Right forelimb (tissue), 1 donor: ENCODE results near the gene GPR143.

Experiments used
- DNase-seq: peaks from one replicate; pipeline ENCODE4 v3.0.0-alpha.2; 2018

The GPR143 gene

DNA sequence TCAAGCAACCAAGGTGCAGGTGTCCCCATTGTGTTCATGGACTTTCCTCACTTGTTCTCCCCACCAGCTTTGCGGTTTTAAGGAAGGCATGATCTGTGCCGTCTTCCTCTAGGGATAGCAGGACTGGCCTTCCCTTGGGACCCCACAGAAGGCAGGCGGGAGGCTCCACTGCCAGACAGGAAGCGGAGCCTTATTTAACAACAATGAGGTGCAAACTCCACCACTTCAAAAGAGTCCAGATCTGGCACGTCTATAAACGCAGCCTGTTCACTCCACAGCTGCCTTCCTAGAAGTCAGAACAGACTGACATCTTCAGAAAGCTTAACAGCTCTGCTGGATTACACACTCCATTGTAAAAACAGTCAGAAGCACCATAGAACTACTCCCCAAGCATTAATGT, 1.7 kb upstream of the GPR143 start:
- DNase-seq = no peak

DNA sequence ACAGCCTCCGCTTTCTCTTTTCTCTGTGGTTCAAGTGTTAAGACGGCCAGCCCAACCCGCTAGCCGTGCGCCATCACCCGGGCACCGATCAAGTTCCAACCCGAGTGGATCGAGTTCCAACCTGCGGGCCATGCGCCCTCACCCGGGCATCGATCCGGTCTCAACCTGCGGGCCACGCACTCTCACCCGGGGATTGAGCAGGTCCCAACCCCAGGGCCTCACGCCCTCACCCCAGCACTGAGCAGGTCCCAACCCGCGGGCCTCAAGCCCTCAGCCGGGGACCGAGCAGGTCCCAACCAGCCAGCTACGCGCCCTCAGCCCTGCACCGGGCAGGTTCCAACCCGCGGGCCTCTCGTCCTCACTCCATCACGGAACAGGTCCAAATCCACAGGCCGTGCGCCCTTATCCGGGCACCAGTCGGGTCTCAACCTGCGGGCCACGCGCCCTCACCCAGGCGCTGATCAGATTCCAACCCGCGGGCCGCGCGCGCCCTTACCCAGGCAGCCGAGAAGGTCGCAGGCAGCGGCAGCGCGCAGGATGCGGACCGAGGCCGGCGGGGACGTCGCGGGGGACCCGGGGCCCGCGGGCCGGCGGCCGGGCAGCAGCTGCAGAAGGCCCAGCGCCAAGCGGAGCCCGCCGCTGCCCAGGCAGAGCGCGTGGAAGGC, 443 bp downstream of the GPR143 start:
- DNase-seq = no peak

DNA sequence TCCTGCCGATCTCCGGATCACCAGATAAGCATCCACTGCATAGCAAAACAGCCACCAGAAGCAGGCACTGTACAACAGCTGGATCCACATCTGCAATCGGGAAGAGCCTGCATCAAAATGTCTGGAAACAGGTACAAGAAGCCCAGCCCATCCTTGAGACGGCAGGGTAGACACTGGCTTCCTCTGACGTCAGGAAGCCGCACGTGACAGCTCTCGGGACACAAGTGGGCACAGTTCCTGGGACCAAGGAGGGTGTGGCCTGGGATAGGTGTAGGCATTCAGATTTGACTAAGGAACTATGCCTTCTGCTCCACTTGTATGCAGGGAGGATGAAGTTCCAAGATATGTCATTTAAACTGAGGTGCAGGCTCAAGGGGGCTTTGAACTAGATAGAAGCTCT, 6.3 kb downstream of the GPR143 start:
- DNase-seq = no peak

DNA sequence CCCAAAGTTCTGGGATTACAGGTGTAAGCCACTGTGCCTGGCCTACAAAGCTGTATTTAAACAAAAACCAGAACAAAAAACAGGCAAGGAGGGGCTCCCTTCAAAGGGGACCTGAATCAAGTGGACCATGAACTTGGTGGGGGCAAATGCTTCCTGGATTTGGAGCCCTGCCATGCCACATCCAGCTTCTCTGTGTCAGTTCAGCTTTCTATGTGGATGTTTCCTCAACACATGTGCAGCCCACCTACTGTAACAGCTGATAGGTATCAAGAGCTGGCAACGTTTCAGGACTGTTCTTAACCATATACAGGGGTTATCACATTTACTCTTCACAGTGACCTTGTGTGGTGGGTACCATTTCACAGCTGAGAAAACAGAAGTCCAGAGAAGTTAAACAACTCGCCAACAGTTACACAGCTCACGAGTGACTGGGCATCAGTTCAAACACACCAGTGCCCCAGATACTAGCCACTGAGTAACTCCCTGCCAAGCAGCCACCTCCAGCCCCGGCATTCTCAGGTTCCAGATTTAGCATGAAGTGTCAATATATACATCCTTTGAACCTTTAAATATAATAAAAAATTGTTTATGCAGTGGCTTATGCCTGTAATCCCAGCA, 7.5 kb downstream of the GPR143 start:
- DNase-seq = no peak

DNA sequence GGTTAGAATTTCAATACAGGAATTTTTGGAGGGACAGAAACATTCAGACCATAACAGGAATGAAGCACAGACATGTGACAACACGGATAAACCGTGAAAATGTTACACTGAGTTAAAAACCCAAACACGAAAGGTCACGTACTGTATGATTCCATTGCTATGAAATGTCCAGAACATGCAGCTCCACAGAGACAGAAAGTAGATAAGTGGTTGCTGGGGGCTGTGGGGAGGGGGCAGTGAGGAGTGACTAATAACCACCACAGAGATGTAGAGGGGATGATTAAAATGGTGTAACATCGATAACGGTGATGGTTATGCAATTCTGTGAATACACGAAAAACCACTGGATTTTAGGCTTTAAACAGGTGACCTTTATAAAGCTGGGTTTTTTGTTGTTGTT, 8.3 kb downstream of the GPR143 start:
- DNase-seq = no peak

DNA sequence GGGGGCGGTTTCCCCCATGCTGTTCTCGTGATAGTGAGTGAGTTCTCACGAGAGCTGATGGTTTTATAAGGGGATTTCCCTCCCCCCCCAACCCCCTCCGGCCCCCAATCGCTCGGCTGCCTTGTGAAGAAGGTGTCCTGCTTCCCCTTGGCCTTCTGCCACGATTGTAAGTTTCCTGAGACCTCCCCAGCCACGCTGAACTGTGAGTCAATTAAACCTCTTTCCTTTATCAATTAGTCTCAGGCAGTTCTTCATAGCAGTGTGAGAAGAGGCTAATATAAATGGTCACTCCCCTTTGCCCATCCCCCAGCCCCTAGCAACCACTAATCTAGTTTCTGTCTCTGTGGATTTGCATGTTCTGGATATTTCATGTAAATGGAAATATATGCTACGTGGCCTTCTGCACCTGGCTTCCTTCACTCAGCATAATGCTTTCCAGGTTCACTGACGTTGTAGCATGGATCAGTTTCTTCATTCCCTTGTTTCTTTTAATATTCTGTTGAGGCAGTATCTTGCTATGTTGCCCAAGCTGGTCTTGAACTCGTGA, 16.4 kb downstream of the GPR143 start:
- no peak for DNase-seq

DNA sequence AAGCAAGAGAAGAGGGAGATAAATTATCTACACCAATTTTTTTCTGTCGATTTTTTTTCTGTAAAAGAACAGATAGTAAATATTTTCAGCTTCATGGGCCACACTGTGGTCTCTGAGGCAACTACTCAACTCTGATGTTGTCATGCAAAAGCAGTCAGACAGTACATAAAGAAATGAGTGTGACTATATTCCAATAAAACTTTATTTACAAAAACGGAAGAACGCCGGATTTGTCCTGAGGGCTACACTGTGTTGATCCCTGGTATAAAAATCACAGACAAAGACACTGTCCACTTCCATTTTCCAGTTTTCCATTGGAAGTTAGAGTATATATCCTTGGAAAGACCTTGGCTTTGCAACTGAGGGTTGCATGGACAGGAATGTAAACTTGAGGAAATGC, 18.0 kb downstream of the GPR143 start:
- DNase-seq = no peak

DNA sequence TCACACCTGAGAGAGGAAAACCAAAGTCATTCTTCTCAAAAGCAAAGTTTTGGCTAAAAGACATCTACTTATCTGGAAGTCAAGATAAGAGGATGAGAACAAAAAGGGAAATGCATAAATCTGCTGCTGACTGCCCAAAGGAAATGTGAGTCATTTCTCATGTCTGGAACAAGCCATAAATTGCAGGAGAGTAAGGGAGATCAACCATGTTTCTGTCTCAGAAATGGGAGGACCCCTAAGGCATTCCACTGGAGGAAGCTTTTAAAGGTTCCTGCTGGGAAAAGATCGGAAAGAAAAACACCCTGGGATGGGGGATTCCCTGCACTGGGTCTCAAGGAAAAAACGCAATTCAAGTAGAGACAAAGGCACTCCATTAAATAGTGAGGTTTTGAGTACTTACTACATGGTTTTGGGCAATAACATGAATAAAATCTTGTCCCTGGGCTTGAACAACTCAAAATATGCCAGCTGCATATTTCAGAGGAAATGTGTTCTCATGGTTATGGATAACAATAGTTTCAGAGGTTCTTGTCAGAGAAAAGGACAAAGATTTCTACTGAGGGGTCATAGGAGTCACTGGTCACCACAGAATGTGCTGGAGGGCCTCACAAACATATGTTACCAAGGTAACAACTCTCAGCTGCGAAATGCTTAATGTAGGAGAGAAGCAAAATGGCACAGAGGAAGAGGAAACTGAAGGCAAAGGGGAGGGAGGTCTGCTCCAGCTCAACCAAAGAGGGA, 19.3 kb downstream of the GPR143 start:
- DNase-seq = no peak

DNA sequence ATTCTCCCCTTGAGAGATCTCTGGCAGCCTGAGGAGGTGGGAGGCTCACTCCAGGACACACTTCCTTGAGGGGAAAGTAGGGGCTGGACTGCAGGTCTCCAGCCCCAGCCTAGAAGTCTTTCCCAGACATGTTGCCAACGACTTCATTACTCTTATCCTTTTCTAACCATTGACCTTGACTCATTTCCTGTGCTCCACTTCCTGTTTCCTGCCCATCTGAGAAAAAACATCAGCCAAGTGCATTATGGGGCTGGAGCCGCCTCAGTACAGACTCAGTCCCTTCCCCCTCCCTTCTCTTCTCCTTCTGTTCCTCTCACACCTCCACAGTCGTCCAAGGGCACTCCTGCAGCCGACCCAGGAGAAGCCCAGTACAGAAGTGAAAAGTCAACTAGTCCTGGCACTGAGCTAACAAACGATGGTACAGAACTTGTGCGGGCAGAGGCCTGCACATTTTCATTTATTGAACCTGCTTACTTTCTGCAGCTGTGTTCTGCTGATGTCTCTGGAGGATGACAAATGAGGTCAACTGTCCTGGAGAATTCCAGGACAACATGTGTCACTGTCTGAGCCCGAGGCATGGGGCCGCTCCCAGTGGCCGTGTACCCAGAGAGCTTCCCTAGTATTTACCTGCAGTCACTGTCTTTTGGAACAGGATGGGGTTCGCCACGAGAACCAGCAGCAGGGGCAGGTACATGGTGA, 20.1 kb downstream of the GPR143 start:
- no peak for DNase-seq

DNA sequence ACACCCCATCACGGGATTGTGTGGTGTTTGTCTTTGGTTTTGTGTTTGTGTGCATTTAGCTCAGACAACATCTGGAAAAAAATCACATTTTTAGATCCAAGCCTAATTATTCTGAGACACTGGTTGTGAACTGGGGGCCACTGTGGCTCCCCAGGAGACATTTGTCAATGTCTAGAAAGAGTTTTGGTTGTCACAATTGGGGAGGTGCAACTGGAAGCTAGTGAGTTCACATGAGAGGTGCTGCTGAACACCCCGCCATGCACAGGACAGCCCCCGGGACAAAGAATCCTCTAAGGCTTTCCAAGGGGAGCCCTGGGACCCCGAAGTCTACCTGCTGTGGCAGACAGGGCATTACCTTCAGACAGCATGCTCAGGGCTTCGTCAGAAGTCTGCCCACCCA, 26.5 kb downstream of the GPR143 start:
- DNase-seq = no peak

DNA sequence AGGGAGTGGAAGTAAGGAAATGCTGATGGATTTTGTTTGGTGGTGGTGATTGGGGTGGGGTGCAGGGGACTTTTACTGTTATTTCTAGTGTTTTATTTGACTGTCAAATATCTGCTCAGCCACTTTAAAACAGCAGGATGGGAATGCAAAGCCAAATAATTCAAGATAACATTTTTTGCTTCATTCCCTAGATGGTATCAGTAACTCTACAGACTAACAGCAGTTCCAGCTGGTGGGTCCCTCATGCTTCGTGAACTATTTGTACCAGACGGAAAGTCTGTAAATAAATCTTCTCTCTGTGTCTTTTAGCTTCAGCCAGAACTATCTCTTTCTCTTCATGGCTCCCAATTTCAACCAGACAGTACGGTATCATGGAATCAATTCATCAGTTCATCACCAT, 27.5 kb downstream of the GPR143 start:
- DNase-seq = no peak

DNA sequence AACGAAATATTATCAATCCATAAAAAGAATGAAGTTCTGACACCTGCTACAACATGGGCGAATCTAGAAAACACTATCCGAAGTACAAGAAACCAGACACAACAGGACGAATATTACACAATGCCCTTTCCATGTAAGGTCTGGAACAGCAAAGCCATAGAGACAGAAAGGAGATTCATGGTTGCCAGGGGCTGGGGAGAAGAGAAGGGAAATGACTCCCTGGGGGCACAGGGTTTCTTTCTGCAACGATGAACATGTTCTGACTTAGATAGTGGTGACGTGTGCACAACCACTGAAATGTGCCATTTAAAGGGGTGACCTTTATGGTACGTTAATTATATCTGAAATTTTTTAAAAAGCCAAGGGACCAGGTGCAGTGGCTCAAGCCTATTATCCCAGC, 28.3 kb downstream of the GPR143 start:
- no peak for DNase-seq

DNA sequence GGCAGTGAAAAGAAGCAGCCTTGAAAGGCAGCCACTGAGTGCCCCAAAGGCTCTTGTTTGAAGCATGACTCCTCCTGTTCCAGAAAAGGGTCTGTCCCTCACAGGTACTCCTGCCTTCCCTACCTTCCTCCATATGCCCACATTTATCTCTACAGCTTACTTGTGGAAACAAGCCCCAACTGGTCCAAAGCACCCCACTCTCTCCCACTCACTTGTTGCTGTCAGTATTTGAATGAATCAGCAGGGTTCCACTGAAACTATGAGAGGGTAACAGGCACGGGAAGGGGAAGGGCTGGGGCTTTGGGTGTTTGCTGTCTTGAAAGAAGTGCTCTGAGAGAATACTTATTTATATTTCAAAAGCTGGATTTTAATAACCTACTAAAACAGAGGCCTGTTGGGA, 34.9 kb downstream of the GPR143 start:
- DNase-seq = no peak

DNA sequence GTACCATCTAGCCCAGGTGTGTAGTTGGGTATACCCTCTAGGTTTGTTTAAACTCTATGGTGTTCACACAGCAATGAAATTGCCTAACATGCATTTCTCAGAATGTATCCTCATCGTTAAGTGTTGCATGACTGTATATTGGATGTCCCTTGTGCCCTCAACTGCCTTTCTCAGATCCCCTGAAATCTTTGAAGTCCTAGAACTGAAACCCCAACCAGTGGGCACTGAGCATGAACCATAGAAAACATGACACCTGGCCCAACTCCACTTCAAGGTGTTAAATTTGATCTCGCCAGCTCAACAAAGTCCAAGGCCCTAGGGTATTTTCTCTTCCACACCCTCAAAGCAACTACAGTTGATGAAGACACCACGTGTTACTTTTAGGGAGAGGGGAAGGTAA, 35.6 kb downstream of the GPR143 start:
- no peak for DNase-seq

DNA sequence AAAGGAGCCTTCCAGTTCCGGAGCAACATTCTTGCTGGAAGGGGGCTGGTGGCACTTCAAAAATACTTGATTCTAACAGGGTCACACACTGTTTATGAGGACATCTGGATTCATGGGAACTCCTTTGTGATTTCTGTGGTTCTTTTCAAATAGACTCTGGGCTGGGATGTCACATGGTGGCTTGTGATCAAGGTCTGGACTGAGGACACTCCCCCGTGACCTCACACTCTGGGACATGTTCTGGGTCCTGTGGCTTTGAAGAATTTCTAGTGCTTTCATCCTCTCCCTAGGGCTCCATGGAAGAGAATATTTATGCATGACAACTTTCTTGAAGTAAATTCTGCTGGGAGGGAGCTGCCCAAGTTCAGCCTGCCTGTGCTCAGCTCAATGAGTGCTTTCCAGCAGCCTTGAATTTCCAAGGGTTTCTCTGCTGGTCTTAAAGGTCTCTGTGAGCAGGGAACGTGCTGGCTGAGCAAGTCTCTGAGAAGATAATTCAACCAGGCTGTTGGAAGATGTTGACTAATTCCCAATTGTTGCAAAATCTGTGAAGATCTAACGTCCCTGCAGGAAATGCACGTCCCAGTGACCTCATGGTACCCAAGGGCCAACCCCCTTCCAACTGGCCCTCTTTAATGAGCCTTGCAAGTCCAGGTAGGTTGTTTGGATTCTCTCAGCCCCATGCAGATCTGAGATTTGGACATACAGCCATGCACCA, 36.3 kb downstream of the GPR143 start:
- DNase-seq = no peak

DNA sequence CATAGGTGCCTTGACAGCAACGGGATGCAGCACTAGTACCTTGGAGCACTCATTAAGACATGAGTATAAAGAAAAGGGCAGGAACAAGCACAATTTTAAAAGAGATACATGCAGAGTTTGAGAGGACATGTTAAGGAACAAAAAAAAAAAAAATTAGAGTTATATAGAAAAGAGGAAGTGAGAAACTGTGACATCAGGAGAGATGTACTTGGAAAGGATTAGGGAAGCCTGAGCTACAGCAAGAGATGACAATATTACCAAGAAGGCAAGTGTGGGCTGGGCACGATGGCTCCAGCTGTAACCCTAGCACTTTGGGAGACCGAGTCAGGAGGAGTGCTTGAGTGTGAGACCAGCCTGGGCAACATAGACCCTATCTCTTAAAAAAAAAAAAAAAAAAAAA, 37.4 kb downstream of the GPR143 start:
- no peak for DNase-seq

DNA sequence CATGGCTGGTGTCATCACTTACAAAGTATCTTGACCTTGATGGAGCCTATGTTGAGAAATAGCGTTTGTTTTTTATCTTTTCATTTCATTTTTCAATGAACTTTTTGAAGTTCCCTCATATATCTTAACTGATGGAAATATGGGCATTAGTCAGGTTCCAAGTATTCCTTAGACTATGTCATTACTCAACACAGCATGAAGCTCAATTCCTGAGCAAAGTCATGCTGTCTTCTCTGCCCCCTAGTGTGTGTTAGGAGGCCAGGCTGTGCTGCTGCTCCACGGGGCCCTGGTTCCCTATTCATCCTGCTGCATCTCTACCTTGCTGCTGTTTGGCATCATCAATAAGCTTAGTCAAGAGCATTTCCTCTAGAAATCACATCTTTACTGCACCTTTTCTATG, 40.9 kb downstream of the GPR143 start:
- no peak for DNase-seq

DNA sequence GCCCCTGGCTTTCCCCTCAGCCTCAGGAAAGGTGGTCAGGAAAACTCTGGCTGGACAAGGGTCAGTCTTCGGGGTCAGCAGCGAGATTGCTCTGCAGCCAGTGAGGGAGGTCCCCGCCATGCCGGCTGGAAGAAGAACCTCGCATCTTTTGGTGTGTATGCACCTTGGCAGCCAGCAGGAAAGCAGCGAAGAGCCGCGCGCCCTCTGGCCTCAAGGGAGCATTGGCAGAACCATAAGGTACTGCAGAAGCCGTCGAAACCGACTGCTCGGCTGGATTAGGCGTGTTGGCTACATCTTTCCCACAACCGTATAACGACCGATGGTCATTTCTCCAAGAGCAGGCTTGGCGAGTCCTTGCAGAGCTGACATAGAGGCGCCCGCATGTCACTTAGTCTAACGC, 48.3 kb downstream of the GPR143 start:
- DNase-seq = no peak

DNA sequence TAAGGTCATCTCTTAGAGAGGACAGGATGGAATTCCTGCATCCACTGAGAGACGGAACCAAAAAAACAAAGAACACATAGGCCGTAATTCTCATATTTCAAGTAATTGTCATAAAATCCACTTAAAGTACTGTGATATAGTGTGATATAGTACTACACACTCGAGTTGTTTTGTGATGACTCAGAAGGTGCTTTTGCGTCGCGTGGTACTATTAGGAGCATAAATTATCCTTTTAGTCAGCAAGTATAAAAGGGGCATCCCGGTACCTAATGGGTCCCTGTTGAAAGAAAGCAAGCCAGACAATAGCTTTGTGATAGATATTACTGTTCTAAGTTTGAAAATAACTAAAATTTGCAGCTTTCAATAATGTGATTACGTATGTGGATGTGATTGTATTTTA, 55.3 kb downstream of the GPR143 start:
- DNase-seq = no peak

DNA sequence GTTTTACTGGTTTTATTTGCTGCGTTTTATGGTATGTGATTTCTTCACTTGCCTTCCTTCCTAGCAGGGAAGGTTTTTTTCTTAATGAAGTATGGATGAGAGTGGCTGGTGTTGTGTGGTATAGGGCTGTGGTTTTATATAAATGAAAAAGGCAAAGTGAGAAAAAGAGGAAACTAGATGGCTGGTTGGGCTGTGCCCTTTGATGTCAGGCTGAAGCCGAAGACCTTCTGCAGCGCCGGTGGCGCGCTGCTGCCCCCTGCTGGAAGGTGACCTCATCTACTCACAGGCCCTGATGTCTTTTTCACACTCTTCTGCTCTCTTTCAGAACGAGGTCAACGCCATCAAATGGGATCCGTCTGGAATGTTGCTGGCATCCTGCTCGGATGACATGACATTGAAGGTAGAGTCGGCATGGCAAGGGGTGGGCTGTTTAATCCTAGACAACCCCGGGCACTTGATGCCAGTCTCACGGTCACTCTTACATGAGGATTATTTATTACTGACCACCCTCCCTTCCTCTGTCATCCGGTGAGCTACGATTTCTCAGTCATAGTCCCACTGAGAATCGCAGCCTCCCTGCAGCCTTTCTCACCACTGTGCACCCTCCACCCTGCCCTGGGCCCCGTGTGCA, 56.6 kb downstream of the GPR143 start:
- DNase-seq = peak; percentile 84

DNA sequence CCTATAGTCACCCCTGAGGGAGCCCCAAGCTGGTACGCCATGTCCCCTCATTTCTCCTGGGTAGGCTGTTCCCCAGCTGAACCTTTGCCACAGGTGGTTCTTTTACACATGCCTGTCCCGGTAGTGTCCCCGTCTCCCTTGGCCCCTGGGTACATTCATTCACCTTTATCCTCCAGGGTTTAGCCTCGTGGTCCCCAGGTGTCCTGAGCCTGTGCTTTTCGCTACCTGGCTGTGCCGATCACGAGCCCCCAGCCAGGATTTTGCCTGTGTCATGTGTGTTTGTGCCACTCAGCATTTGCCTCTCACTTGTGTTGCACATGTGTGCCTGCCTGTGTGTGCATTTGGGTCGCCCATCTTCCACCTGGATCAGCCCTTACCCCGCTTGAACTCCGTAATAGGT, 57.6 kb downstream of the GPR143 start:
- DNase-seq = no peak

DNA sequence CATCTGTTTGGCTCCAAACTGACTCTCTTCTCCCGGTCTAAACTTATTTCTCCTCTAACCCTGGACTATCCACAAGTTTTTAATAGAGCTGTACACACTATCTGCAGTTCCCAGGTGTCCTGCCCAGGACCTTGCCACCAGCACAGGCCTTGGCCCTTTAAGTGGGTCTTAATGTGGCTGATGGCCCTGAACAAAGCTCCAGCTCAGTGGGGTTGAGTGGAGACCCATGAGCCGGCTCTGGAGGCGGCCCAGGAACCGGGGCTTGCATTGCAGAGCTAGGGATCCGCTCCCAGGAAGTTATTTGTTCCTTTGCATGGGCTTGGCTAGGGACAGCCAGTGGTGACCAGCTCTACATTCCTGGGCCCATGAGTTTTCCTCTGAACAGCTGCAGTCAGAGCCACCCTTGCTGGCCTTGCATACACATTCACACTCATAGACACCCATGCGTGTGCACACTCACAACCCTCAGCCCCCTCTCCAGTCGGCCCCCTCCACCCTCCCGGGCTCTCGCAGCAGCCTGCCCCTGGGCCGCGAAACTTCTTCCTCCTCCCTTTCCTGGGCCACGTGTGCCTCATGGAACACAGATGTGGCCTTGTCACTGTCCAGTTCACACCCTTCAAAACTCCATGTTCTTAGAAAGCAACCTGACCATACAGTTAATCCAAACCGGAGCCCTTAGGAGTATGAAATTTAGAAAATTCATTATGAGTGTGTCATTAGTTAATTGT, 58.2 kb downstream of the GPR143 start:
- no peak for DNase-seq
